Measurements from ENCODE around the gene RASA2.

Gene RASA2

GRCh38 chr3:141538568-141539240 is 51.9 kb downstream of the RASA2 start:
- no peak for DNase-seq (ENCODE audit: low spot score)

- DNase-seq (ENCODE audit: low spot score), result no peak
Measured at GRCh38 chr3:141539431-141540187, 52.8 kb downstream of the RASA2 start.

GRCh38 chr3:141540531-141540930 is 53.7 kb downstream of the RASA2 start:
- DNase-seq (ENCODE audit: low spot score), result no peak

- no peak for DNase-seq (ENCODE audit: low spot score)
Measured at GRCh38 chr3:141542202-141542969, 55.6 kb downstream of the RASA2 start.

- DNase-seq (ENCODE audit: low spot score), result no peak
Measured at GRCh38 chr3:141542989-141543388, 56.2 kb downstream of the RASA2 start.

GRCh38 chr3:141544697-141545096 is 57.9 kb downstream of the RASA2 start:
- DNase-seq (ENCODE audit: low spot score), result no peak

GRCh38 chr3:141546081-141546480 is 59.3 kb downstream of the RASA2 start:
- no peak for DNase-seq (ENCODE audit: low spot score)

GRCh38 chr3:141546586-141546985 is 59.8 kb downstream of the RASA2 start:
- no peak for DNase-seq (ENCODE audit: low spot score)

- no peak for DNase-seq (ENCODE audit: low spot score)
Measured at GRCh38 chr3:141547791-141548190, 61.0 kb downstream of the RASA2 start.

GRCh38 chr3:141550926-141551665 is 64.3 kb downstream of the RASA2 start:
- no peak for DNase-seq (ENCODE audit: low spot score)

GRCh38 chr3:141552440-141552991 is 65.7 kb downstream of the RASA2 start:
- DNase-seq (ENCODE audit: low spot score), result no peak

GRCh38 chr3:141553055-141553454 is 66.2 kb downstream of the RASA2 start:
- no peak for DNase-seq (ENCODE audit: low spot score)

GRCh38 chr3:141556034-141556433 is 69.2 kb downstream of the RASA2 start:
- DNase-seq (ENCODE audit: low spot score), result no peak

- DNase-seq (ENCODE audit: low spot score), result no peak
Measured at GRCh38 chr3:141557961-141558706, 71.3 kb downstream of the RASA2 start.

GRCh38 chr3:141561426-141562034 is 74.7 kb downstream of the RASA2 start:
- peak; percentile 73 for DNase-seq (ENCODE audit: low spot score)

- no peak for DNase-seq (ENCODE audit: low spot score)
Measured at GRCh38 chr3:141564241-141564640, 77.4 kb downstream of the RASA2 start.

- DNase-seq (ENCODE audit: low spot score), result no peak
Measured at GRCh38 chr3:141570068-141570467, 83.2 kb downstream of the RASA2 start.

- DNase-seq (ENCODE audit: low spot score), result peak; percentile 24
Measured at GRCh38 chr3:141575879-141576743, 89.3 kb downstream of the RASA2 start.

GRCh38 chr3:141576744-141577052 is 89.9 kb downstream of the RASA2 start:
- DNase-seq (ENCODE audit: low spot score), result no peak

Data from hematopoietic multipotent progenitor cell treated with erythropoietin and hydrocortisone succinate and interleukin-3 and kit ligand, for 15 days (in vitro differentiated cells).